ENCODE results near the gene VDAC1. TPM values are rescaled to one million over a fixed set of nuclear protein-coding genes. Genes with fewer than 3 reads are reported as not detected.

VDAC1 gene
- total RNA-seq, 4 donors from 2014 or later = 84.4 to 121 (median 112) TPM

- no peak for TF ChIP-seq CTCF (IDR thresholded peaks at IDR 0.05; ENCODE audit: low read depth)
Measured at GRCh38 chr5:133935667-133935940, 69.2 kb downstream of the VDAC1 start.

- no peak for TF ChIP-seq CTCF (IDR thresholded peaks at IDR 0.05; ENCODE audit: low read depth)
Measured at GRCh38 chr5:133934822-133935666, 69.7 kb downstream of the VDAC1 start.

- TF ChIP-seq CTCF (IDR thresholded peaks at IDR 0.05; ENCODE audit: low read depth) = no peak
Measured at GRCh38 chr5:133934311-133934710, 70.5 kb downstream of the VDAC1 start.

- TF ChIP-seq CTCF (IDR thresholded peaks at IDR 0.05; ENCODE audit: low read depth) = no peak
Measured at GRCh38 chr5:133933670-133934295, 71.0 kb downstream of the VDAC1 start.

GRCh38 chr5:133933169-133933509, 71.6 kb downstream of the VDAC1 start:
- no peak for TF ChIP-seq CTCF (IDR thresholded peaks at IDR 0.05; ENCODE audit: low read depth)

GRCh38 chr5:133932441-133933168, 72.2 kb downstream of the VDAC1 start:
- TF ChIP-seq CTCF (IDR thresholded peaks at IDR 0.05; ENCODE audit: low read depth) = no peak

GRCh38 chr5:133931546-133931945, 73.2 kb downstream of the VDAC1 start:
- TF ChIP-seq CTCF (IDR thresholded peaks at IDR 0.05; ENCODE audit: low read depth) = no peak
